Activated T-cell treated with anti-CD3 and anti-CD28 coated beads, Interleukin-2, amount 50 U/mL, for 72 hours (primary cell): Measurements from ENCODE around the gene IL21R. TPM values are rescaled to one million over a fixed set of nuclear protein-coding genes. Genes with fewer than 3 reads are reported as not detected.
"Not testable (repeated sequence)": the region's sequence is repeated elsewhere in the genome, so short reads cannot be mapped to it uniquely, and the experiment has no call there.

Experiments used
- ATAC-seq, 2 donors: fragments of 150-1000 bp; cut with Tn5 transposase; replicated peaks in 1 of 2; 2 replicates each; pipeline ENCODE4 v1.10.0; 2021; ENCODE audit warnings: moderate library complexity in 2 of 2, mild to moderate bottlenecking in 1 of 2
- DNase-seq, 2 donors: peaks; one replicate each; pipeline ENCODE4 v3.0.0; 2021 to 2022; ENCODE audit warnings: mixed read lengths in 1 of 2
- H3K27ac Mint-ChIP-seq: one replicate; pipeline ENCODE4 v1.8.0; 2022; ENCODE audit warnings: mild to moderate bottlenecking, moderate library complexity, mixed read lengths
- H3K27me3 Mint-ChIP-seq: one replicate; pipeline ENCODE4 v1.8.0; 2022; ENCODE audit warnings: low read depth, mixed read lengths
- H3K36me3 Mint-ChIP-seq, 2 donors: one replicate each; pipeline ENCODE4 v1.8.0; 2022; ENCODE audit warnings: mixed read lengths in 2 of 2, mild to moderate bottlenecking in 1 of 2; ENCODE audit not compliant: insufficient read depth in 2 of 2
- H3K4me1 Mint-ChIP-seq: one replicate; pipeline ENCODE4 v1.8.0; 2022; ENCODE audit warnings: low read depth, mixed read lengths
- H3K4me3 Mint-ChIP-seq, 2 donors: one replicate each; pipeline ENCODE4 v1.8.0; 2022; ENCODE audit warnings: mild to moderate bottlenecking in 2 of 2, mixed read lengths in 2 of 2, moderate library complexity in 2 of 2
- H3K9me3 Mint-ChIP-seq, 2 donors: one replicate each; pipeline ENCODE4 v1.8.0; 2022; ENCODE audit warnings: mixed read lengths in 2 of 2
- total RNA-seq, 2 donors: library from RNA; stranded (reverse); gene quantifications; one replicate each; pipeline ENCODE4 v1.2.3, GENCODE V29; 2022

IL21R gene
- total RNA-seq, 2 donors from 2014 or later: 155 to 166 TPM

DNA sequence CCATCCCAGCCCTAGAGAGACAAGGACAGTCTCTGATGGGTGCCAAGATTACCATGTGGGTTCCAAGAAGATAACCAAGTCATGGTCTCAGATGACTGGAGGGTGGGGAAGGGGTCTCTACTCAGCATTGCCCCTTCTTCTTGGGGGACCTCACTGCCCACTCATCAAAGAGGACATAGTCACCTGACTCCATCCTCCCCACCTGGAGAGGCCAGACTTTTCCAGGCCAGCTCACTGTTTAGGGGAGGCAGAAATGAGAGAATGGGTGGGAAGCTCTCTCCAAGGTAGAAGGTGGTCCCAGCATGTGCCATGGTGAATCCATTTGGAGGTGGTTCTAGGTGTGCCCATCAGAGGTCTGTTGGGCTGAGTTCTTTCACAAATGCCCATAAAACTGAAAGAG, 20.7 kb upstream of the IL21R start:
- ATAC-seq (no peak), DNase-seq (no peak)
- Mint-ChIP-seq H3K4me1 (peaks cover 66% of the 10 kb centered on the region), H3K27me3 (peaks cover 4% of the 10 kb centered on the region), H3K4me3 (no peak overlapping the region), H3K36me3 (peaks cover 9 to 12% of the 10 kb centered on the region in 2 donors), H3K27ac (no peak overlapping the region), H3K9me3 (peaks cover 2 to 5% of the 10 kb centered on the region in 2 donors)

DNA sequence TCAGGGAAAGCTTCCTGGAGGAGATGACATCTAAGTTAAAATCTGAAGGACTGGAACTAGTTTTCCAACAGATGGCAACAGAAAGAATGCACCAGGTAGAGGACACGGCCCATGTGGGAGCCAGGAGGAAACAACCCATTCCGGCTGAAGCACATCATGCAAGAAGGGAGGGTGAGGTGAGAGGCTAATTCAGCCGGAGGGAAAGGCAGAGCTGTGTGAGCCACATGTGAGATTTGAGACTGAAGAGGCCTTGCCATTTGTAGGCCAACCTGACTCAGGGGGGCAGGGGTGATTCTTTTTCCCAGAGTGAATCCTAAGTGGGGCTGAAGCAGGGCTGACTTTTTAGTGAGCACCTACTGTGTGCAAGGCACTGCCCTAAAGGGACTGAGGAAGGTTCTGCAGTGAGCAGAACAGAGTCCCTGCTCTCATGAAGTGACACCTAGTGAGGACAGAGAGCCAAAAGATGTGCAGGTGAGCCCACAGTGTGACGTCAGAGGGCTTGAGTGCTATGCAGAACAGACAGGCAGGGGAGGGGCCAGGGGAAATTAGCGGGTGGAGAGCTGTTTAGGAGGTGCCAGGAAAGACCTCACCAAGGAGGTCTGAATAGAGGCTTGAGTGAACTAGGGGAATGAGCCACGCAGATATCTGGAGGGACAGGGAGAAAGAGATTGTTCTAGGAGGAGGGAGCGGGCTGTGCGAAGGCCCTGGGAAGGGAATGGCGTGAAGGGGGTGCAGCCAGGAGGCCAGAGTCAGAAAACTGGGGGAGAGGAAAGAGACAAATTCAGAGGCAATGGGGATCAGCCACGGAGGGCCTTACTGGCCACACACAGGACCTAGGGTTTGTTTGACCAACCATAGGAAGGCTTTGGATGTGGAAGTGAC, 19.8 kb upstream of the IL21R start:
- peak in 1 of 2 donors; percentile 17 for DNase-seq
- H3K36me3 Mint-ChIP-seq: peaks cover 12 to 19% of the 10 kb centered on the region in 2 donors
- peaks cover 65% of the 10 kb centered on the region for H3K4me1 Mint-ChIP-seq
- no peak overlapping the region for H3K27ac Mint-ChIP-seq
- peaks cover 2 to 5% of the 10 kb centered on the region in 2 donors for H3K9me3 Mint-ChIP-seq
- no peak overlapping the region for H3K4me3 Mint-ChIP-seq
- no peak for ATAC-seq
- H3K27me3 Mint-ChIP-seq: peaks cover 4% of the 10 kb centered on the region

DNA sequence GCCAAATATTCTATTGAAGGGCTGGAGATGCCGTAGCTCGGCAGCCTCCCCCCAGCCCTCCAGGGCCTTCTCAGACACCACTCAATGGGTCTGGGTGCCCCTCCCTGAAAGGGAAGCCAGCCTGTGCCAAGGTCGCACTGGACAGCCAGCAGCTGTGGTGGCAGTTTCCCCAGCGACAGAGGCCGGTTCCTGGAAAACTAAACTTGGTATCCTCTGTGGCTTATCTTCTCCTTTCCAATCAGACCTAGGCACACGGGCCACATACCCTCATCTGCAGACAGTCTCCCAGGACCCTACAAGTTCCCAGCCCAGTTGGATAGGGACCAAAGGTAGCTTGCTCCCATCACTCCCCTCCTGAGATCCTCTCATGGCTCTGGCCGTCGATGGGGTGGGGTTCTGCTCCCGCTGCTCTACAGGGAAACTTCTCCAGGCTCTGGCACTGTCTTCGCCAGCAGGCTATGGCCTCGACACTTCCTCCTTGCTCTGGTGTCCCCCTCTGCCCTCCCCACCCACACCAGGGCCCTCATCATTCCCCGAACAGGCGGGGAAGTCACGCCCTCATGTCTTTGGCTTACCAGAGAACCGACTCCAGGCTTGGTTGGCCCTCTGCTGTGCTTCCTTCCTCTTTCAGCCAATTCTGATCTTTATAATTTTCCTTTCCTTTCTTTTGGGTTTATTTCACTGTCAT, 18.3 kb upstream of the IL21R start:
- ATAC-seq: no peak
- Mint-ChIP-seq H3K27me3 (peaks cover 4% of the 10 kb centered on the region), H3K27ac (peak overlapping the region; percentile 84), H3K9me3 (peaks cover 2 to 9% of the 10 kb centered on the region in 2 donors), H3K4me3 (no peak overlapping the region), H3K36me3 (peaks cover 16 to 22% of the 10 kb centered on the region in 2 donors), H3K4me1 (peaks cover 65% of the 10 kb centered on the region)
- DNase-seq: peak; percentile 0

DNA sequence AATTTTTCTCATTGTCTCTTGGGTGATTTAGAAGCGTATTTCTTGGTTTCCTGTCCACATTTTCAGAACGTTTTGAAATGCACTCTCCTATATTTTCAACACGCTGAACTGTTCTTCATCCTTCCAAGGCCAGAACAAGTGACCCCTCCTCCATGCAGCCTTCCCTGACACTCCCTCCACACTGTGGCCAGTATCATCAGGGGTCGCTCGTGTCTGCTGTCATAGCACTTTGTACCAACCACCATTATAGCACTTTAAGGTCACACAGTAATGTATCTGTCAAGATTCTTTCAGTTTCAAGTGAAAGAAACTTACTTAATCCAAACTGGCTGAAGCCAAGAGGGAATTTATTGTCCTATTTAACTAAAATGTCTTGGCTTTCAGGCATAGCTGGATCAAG, 17.5 kb upstream of the IL21R start:
- DNase-seq (no peak), ATAC-seq (no peak)
- H3K4me3 Mint-ChIP-seq: no peak overlapping the region
- H3K27ac Mint-ChIP-seq: peak overlapping the region; percentile 84
- H3K36me3 Mint-ChIP-seq: peaks cover 19 to 24% of the 10 kb centered on the region in 2 donors
- H3K4me1 Mint-ChIP-seq: peaks cover 64% of the 10 kb centered on the region
- peaks cover 4% of the 10 kb centered on the region for H3K27me3 Mint-ChIP-seq
- peaks cover 4 to 11% of the 10 kb centered on the region in 2 donors for H3K9me3 Mint-ChIP-seq

DNA sequence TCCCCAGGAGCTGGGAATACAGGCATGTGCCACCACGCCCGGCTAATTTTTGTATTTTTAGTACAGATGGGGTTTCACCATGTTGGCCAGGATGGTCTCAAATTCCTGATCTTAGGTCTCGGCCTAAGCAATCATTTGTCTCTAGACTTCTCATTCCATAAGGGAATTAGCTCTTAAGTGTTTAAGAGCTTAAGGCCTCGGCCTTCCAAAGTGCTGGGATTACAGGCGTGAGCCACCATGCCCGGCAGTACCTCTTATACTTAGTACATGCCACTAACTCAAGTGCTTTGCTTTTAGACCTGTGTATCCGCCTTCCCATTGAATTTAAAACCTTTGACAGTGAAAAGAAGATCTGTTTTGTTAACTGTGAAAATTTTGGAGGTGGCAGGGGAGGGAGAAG, 16.6 kb upstream of the IL21R start:
- H3K4me1 Mint-ChIP-seq: peaks cover 56% of the 10 kb centered on the region
- H3K9me3 Mint-ChIP-seq: peaks cover 7 to 13% of the 10 kb centered on the region in 2 donors
- no peak overlapping the region for H3K4me3 Mint-ChIP-seq
- H3K27me3 Mint-ChIP-seq: peaks cover 4% of the 10 kb centered on the region
- DNase-seq: peak in 1 of 2 donors; percentile 0
- no peak overlapping the region for H3K27ac Mint-ChIP-seq
- no peak for ATAC-seq
- H3K36me3 Mint-ChIP-seq: peaks cover 21 to 25% of the 10 kb centered on the region in 2 donors

DNA sequence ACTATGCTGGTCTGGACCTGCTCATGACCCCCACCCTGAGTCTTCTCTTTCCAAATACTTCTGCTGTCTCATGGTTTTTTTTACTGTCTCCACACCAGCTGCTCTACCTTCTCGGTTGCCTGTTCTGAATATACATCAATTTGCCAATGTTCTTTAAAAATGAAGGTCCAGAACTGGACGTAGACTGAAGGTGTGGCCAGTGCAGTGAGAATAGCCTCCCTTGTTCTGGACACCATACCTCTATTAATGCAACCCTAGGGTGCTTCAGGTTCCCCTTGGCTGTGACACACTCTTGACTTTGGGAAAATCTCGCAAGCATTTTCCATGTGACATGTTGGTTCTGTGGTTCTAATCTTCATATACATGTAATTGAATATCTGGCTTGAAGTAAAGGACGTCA, 15.3 kb upstream of the IL21R start:
- H3K4me1 Mint-ChIP-seq: peaks cover 44% of the 10 kb centered on the region
- peaks cover 8 to 18% of the 10 kb centered on the region in 2 donors for H3K9me3 Mint-ChIP-seq
- no peak overlapping the region for H3K4me3 Mint-ChIP-seq
- peaks cover 3% of the 10 kb centered on the region for H3K27me3 Mint-ChIP-seq
- H3K27ac Mint-ChIP-seq: peak overlapping the region; percentile 43
- peaks cover 24 to 29% of the 10 kb centered on the region in 2 donors for H3K36me3 Mint-ChIP-seq
- no peak for DNase-seq
- ATAC-seq: no peak

DNA sequence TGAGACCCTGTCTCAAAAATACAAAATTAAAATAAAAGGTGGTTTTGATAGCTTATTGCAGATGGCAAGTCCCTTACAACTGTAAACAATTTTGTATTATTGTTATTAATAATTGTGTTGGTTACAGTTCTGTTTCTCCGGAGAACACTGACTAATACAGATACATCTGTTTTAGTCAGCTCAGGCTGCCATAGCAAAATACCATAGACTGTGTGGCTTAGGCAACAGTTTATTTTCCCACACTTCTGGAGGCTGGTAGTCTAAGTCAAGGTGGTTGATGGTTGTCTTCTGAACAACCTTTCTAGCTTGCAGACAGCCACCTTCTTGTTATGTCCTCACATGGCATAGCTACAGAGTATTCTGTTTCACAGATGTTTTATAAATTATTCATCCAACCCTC, 14.2 kb upstream of the IL21R start:
- H3K9me3 Mint-ChIP-seq: peaks cover 9 to 25% of the 10 kb centered on the region in 2 donors
- H3K36me3 Mint-ChIP-seq: peaks cover 31 to 34% of the 10 kb centered on the region in 2 donors
- H3K27ac Mint-ChIP-seq: no peak overlapping the region
- H3K27me3 Mint-ChIP-seq: no peaks in the 10 kb centered on the region
- ATAC-seq (peak; percentile 98), DNase-seq (no peak)
- peak overlapping the region in 1 of 2 donors; percentile 64 for H3K4me3 Mint-ChIP-seq
- H3K4me1 Mint-ChIP-seq: peaks cover 34% of the 10 kb centered on the region

DNA sequence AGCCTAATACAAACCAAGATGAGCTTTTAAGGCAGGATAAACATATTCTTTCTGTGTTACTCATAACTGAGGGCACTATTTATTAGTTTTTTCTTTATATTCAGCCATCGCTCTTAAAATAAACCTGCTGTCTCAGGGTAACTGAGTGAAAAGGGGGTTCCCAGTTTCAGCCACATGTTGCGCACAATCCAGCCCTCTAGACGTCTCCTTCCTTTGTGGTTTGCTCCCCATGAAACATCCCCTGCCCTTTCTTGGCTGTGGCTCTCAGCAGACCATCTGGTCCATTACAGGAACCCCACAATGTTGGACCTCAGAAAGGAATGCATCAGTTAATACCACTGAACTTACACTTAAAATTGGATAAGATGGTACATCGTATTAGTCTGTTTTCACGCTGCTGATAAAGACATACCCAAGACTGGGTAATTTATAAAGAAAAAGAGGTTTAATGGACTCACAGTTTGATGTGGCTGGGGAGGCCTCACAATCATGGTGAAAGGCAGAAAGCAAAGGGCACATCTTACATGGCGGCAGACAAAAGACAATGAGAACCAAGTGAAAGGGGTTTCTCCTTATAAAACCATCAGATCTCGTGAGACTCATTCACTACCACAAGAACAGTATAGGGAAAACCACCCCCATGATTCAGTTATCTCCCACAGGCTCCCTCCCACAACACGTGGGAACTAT, 12.6 kb upstream of the IL21R start:
- H3K27ac Mint-ChIP-seq: no peak overlapping the region
- peaks cover 8 to 26% of the 10 kb centered on the region in 2 donors for H3K9me3 Mint-ChIP-seq
- DNase-seq: no peak
- peaks cover 38% of the 10 kb centered on the region for H3K4me1 Mint-ChIP-seq
- H3K36me3 Mint-ChIP-seq: peaks cover 36 to 39% of the 10 kb centered on the region in 2 donors
- H3K4me3 Mint-ChIP-seq: peak overlapping the region in 1 of 2 donors; percentile 7
- no peaks in the 10 kb centered on the region for H3K27me3 Mint-ChIP-seq
- no peak for ATAC-seq

DNA sequence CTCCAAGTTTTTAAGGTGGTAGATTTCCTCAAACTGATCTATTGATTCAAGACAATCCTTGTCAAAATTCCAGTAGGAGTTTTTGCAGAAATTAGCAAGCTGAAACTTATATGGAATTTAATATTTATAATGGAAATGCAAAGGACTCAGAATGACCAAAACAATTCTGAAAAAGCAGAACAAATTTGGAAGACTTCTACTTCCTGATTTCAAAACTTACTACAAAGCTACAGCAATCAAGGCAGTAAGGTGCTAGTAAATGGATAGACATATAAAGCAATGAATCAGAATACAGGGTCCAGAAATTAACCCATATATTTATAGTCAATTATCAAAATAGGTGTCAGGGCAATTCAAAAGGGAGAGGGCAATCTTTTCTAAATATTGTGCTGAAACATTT, 11.8 kb upstream of the IL21R start:
- H3K36me3 Mint-ChIP-seq: peaks cover 38 to 44% of the 10 kb centered on the region in 2 donors

DNA sequence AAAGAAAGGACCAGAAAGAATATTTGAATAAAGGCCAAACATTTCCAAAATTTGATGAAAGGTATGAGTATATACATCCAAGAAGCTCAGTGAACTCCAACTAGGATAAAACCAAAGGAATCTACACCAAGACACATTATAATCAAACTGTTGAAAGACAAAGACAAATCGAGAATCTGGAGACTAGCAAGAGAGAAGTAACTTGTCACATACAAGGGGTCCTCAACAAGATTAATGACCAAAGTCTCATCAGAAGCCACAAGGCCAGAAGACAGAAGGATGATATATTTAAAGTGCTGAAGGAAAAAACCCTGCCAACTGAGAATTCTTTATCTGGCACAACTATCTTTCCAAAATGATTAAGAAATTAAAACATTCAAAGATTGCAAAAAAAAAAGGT, 9.3 kb upstream of the IL21R start:
- Mint-ChIP-seq H3K27ac (peak overlapping the region; percentile 31), H3K27me3 (no peaks in the 10 kb centered on the region), H3K4me3 (no peak overlapping the region), H3K4me1 (peaks cover 24% of the 10 kb centered on the region), H3K9me3 (peaks cover 18 to 33% of the 10 kb centered on the region in 2 donors), H3K36me3 (peaks cover 41 to 42% of the 10 kb centered on the region in 2 donors)
- no peak for DNase-seq
- no peak for ATAC-seq

More for the DNA sequence above, 11.8 kb upstream of the IL21R start:
- DNase-seq: no peak
- peaks cover 38% of the 10 kb centered on the region for H3K4me1 Mint-ChIP-seq
- peaks cover 13 to 30% of the 10 kb centered on the region in 2 donors for H3K9me3 Mint-ChIP-seq
- no peak overlapping the region for H3K4me3 Mint-ChIP-seq
- H3K27ac Mint-ChIP-seq: no peak overlapping the region
- H3K27me3 Mint-ChIP-seq: no peaks in the 10 kb centered on the region
- ATAC-seq: no peak

DNA sequence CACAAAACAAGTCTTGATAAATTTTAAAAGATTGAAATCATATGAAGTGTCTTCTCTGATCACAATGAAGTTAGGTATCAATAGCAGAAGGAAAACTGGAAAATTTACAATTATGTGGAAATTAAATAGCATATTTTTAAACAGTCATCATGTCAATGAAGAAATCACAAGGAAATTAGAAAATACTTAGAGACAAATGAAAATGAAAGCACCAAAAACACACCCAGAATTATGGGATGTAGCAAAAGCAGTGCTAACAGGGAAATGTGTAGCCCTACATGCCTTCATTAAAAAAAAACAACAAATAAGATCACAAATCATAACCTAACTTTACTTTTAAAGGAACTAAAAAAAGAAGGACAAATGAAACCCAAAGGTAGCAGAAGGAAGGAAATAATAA, 7.5 kb upstream of the IL21R start:
- Mint-ChIP-seq H3K9me3 (peaks cover 16 to 27% of the 10 kb centered on the region in 2 donors), H3K27ac (peak overlapping the region; percentile 54), H3K36me3 (peaks cover 35% of the 10 kb centered on the region in 2 donors), H3K4me3 (no peak overlapping the region), H3K27me3 (no peaks in the 10 kb centered on the region), H3K4me1 (peaks cover 12% of the 10 kb centered on the region)
- ATAC-seq (no peak), DNase-seq (no peak)

DNA sequence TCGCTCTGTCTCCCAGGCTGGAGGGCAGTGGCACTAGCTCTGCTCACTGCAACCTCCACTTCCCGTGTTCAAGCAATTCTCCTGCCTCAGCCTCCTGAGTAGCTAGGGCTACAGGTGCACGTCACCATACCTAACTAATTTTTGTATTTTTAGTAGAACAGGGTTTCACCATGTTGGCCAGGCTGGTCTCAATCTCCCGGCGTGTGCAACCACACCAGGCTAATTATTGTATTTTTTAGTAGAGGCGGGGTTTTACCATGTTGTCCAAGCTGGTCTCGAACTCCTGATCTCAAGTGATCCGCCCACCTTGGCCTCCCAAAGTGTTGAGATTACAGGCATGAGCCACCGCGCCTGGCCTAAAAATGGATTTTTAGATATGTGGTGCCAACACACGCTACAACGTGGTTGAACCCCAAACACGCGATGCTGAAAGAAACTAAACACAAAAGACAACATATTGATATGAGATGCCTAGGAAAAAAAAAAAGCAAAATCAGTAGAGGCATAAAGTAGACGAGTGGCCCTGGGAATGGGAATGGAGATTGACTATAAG, 3.6 kb upstream of the IL21R start:
- Mint-ChIP-seq H3K9me3 (peaks cover 12 to 13% of the 10 kb centered on the region in 2 donors), H3K36me3 (peaks cover 26 to 32% of the 10 kb centered on the region in 2 donors), H3K4me1 (peaks cover 33% of the 10 kb centered on the region)
- not testable (repeated sequence) for DNase-seq, H3K27me3 Mint-ChIP-seq, H3K4me3 Mint-ChIP-seq, ATAC-seq, H3K27ac Mint-ChIP-seq
